Keratinocyte (primary cell): Measurements from ENCODE around the gene NDUFB6. TPM values are rescaled to one million over a fixed set of nuclear protein-coding genes. Genes with fewer than 3 reads are reported as not detected.
"Not testable (repeated sequence)": the region's sequence is repeated elsewhere in the genome, so short reads cannot be mapped to it uniquely, and the experiment has no call there.

ENCODE experiments used
- DNase-seq: peaks from one replicate; pipeline ENCODE4 v3.0.0-alpha.2; 2011; ENCODE audit warnings: low read depth, missing footprints, low spot score
- FAIRE-seq: peaks from 2 replicates; lab custom pipeline; 2011; peaks lifted over from hg19 to GRCh38; lab: Jason Lieb, UNC
- H2AFZ ChIP-seq: 2 replicates; pipeline ENCODE4 v1.6.0; 2012; ENCODE audit warnings: low read length, control low read depth, inconsistent platforms; ENCODE audit not compliant: control insufficient read depth
- H3K27ac ChIP-seq: 2 replicates; pipeline ENCODE4 v1.5.1; 2011; ENCODE audit warnings: low read length; ENCODE audit not compliant: control insufficient read depth, insufficient read depth
- H3K27me3 ChIP-seq: 3 replicates; pipeline ENCODE4 v1.6.0; 2011; ENCODE audit warnings: low read length; ENCODE audit not compliant: control insufficient read depth, insufficient read depth; ENCODE audit errors: extremely low read depth
- H3K36me3 ChIP-seq, 2 experiments: 2 replicates in 1 of 2; 3 replicates in 1 of 2; pipeline ENCODE4 v1.5.1; 2011; ENCODE audit warnings: low read length in 2 of 2, mild to moderate bottlenecking in 1 of 2; ENCODE audit not compliant: control insufficient read depth in 2 of 2, insufficient read depth in 2 of 2; ENCODE audit errors: extremely low read depth in 1 of 2
- H3K4me1 ChIP-seq: 3 replicates; pipeline ENCODE4 v1.5.1; 2011; ENCODE audit warnings: low read length; ENCODE audit not compliant: control insufficient read depth, insufficient read depth; ENCODE audit errors: extremely low read depth
- H3K4me2 ChIP-seq: 3 replicates; pipeline ENCODE4 v1.6.0; 2011; ENCODE audit warnings: low read depth, low read length; ENCODE audit not compliant: control insufficient read depth, insufficient read depth; ENCODE audit errors: extremely low read depth
- H3K4me3 ChIP-seq, 3 experiments: fragments of 200-600 bp in 1 of 3; sonication (generic) in 1 of 3; 2 replicates in 2 of 3; 3 replicates in 1 of 3; pipeline ENCODE4 v1.5.1; 2011 to 2016; ENCODE audit warnings: low read length in 3 of 3, mild to moderate bottlenecking in 3 of 3, control low read depth in 2 of 3, inconsistent platforms in 1 of 3, low read depth in 1 of 3, mixed read lengths in 1 of 3, mixed run types in 1 of 3, moderate library complexity in 1 of 3; ENCODE audit not compliant: control insufficient read depth in 2 of 3, insufficient read depth in 2 of 3; ENCODE audit errors: extremely low read depth in 1 of 3
- H3K79me2 ChIP-seq: 2 replicates; pipeline ENCODE4 v1.6.0; 2012; ENCODE audit warnings: low read length; ENCODE audit not compliant: control insufficient read depth, insufficient read depth
- H3K9ac ChIP-seq: 3 replicates; pipeline ENCODE4 v1.6.0; 2011; ENCODE audit warnings: low read length; ENCODE audit not compliant: control insufficient read depth, insufficient read depth; ENCODE audit errors: extremely low read depth
- H3K9me1 ChIP-seq: 3 replicates; pipeline ENCODE4 v1.6.0; 2011; ENCODE audit warnings: low read length; ENCODE audit not compliant: control insufficient read depth, insufficient read depth; ENCODE audit errors: extremely low read depth
- H3K9me3 ChIP-seq: 2 replicates; pipeline ENCODE4 v1.5.1; 2012; ENCODE audit warnings: low read depth, low read length; ENCODE audit not compliant: control insufficient read depth
- H4K20me1 ChIP-seq: 3 replicates; pipeline ENCODE4 v1.6.0; 2011; ENCODE audit warnings: low read length; ENCODE audit not compliant: control insufficient read depth, insufficient read depth; ENCODE audit errors: extremely low read depth
- EZH2 ChIP-seq: IDR thresholded peaks from one replicate; pipeline ENCODE4 v1.6.1; 2012; ENCODE audit warnings: inconsistent platforms, mild to moderate bottlenecking, low read length, moderate library complexity
- dilution Hi-C: fragments of 300-500 bp; cut with MboI; formaldehyde crosslinking; loops from one replicate; pipeline ENCODE4 v1.7.0; 2020; ENCODE audit warnings: low sequenced_read_pairs; ENCODE audit not compliant: extremely low pct_ligation_motif_present
- polyA plus RNA-seq, 5 experiments: library from polyadenylated mRNA; depleted of rRNA in 3 of 5; stranded (reverse) in 3 of 5; stranded (forward) in 1 of 5; unstranded in 1 of 5; fragments of >200 nt; gene quantifications; 1 replicate in 1 of 5; 2 replicates in 3 of 5; 3 replicates in 1 of 5; pipeline versions ENCODE4 v1.2.1 to v1.2.3, GENCODE V29; 2011 to 2012; ENCODE audit warnings: missing spikeins in 2 of 5, low read depth in 1 of 5, low replicate concordance in 1 of 5
- TF ChIP-seq, protein P1 (sequence below), 3 experiments: IDR thresholded peaks in 1 of 3; conservative IDR thresholded peaks in 1 of 3; optimal IDR thresholded peaks in 1 of 3; 2 replicates in 2 of 3; 3 replicates in 1 of 3; pipeline versions ENCODE3 to v1.5.1; 2011; ENCODE audit warnings: low read length in 3 of 3, mild to moderate bottlenecking in 3 of 3, moderate library complexity in 2 of 3, control low read depth in 1 of 3, inconsistent platforms in 1 of 3; ENCODE audit not compliant: insufficient read depth in 2 of 3; ENCODE audit errors: extremely low read depth in 1 of 3

The NDUFB6 gene
- polyA plus RNA-seq, 1 donor (not counting 4 experiments of a cell fraction or from before 2014, with no cell fraction given): 67.0 TPM

DNA sequence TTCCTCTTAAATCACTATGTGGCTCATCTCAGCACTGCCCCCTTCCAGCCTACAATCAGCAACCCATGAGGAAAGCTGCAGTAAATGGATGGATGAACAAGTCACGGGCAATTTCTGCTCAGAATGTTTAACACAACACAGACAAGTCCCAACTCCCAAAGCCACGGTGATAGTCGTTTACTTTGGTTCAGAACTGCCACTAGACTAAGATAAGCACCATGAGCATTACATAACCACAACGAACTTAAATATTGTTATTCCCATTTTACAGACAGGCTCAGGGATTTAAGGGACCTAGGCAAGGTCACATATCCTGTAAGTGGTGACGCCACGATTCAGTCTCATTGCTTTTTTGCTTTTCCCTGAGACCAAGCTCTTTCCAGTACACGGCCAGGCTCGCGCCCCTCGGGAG, 22.8 kb downstream of the NDUFB6 start:
- no peak overlapping the region for H2AFZ ChIP-seq
- peak overlapping the region; percentile 91 for H3K27ac ChIP-seq
- dilution Hi-C loops: loop anchor here (25.0 kb wide), 1 partner anchor 113 kb away; no protein-coding TSS in a partner anchor
- no peak for TF ChIP-seq EZH2
- TF ChIP-seq, protein P1, sequence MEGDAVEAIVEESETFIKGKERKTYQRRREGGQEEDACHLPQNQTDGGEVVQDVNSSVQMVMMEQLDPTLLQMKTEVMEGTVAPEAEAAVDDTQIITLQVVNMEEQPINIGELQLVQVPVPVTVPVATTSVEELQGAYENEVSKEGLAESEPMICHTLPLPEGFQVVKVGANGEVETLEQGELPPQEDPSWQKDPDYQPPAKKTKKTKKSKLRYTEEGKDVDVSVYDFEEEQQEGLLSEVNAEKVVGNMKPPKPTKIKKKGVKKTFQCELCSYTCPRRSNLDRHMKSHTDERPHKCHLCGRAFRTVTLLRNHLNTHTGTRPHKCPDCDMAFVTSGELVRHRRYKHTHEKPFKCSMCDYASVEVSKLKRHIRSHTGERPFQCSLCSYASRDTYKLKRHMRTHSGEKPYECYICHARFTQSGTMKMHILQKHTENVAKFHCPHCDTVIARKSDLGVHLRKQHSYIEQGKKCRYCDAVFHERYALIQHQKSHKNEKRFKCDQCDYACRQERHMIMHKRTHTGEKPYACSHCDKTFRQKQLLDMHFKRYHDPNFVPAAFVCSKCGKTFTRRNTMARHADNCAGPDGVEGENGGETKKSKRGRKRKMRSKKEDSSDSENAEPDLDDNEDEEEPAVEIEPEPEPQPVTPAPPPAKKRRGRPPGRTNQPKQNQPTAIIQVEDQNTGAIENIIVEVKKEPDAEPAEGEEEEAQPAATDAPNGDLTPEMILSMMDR (optimal IDR thresholded peaks at IDR 0.05 in 1 of 3, IDR thresholded peaks at IDR 0.05 in 1 of 3, conservative IDR thresholded peaks at IDR 0.05 in 1 of 3; ENCODE audit: extremely low read depth in 1 of 3, insufficient read depth in 2 of 3, low read length in 3 of 3): peak in 1 of 3 experiments; percentile 18
- H3K79me2 ChIP-seq: peaks cover 68% of the 10 kb centered on the region
- H3K9me1 ChIP-seq: no peaks in the 10 kb centered on the region
- peaks cover 3% of the 10 kb centered on the region for H4K20me1 ChIP-seq
- H3K27me3 ChIP-seq: no peaks in the 10 kb centered on the region
- peaks cover 0 to 2% of the 10 kb centered on the region in 2 experiments for H3K36me3 ChIP-seq
- H3K9ac ChIP-seq: peak overlapping the region; percentile 91
- peak overlapping the region; percentile 64 to 97 (median 77) for H3K4me3 ChIP-seq
- H3K9me3 ChIP-seq: no peaks in the 10 kb centered on the region
- FAIRE-seq (no peak), DNase-seq (no peak)
- H3K4me2 ChIP-seq: peak overlapping the region; percentile 94
- H3K4me1 ChIP-seq: peaks cover 12% of the 10 kb centered on the region

GRCh38 chr9:32548213-32548612, 24.7 kb downstream of the NDUFB6 start:
- H3K4me3 ChIP-seq, H3K4me2 ChIP-seq, H2AFZ ChIP-seq, DNase-seq, H3K9me3 ChIP-seq, H3K9me1 ChIP-seq, H3K9ac ChIP-seq, H4K20me1 ChIP-seq, H3K27ac ChIP-seq, dilution Hi-C loops, H3K27me3 ChIP-seq, H3K36me3 ChIP-seq, FAIRE-seq, H3K4me1 ChIP-seq: not testable (repeated sequence)
- H3K79me2 ChIP-seq: peaks cover 81% of the 10 kb centered on the region

DNA sequence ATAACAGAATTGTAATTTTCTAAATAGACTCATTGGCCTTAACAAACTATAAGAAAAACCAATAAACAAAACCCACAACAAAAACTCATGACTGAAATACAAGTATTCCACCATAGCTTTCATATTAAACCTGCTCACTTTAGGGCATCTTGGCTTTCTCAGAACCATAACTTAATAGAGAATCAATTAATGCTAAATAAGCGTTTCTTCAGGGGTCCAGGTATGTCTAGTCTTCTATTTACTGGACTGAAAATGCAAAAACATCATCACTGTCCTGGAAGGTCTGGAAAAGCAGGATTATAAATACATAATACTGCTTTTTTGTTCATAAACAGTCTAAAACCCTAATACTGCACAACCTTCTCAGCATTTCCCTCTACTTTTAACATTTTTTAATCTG, 27.1 kb downstream of the NDUFB6 start:
- Histone ChIP-seq H2AFZ (no peak overlapping the region), H3K36me3 (peaks cover 10 to 18% of the 10 kb centered on the region in 2 experiments), H3K9me3 (no peaks in the 10 kb centered on the region), H3K9me1 (no peaks in the 10 kb centered on the region), H4K20me1 (peaks cover 3% of the 10 kb centered on the region), H3K9ac (no peak overlapping the region), H3K4me3 (no peak overlapping the region), H3K4me2 (no peak overlapping the region), H3K4me1 (peaks cover 6% of the 10 kb centered on the region), H3K27me3 (no peaks in the 10 kb centered on the region), H3K79me2 (peaks cover 74% of the 10 kb centered on the region), H3K27ac (no peak overlapping the region)
- dilution Hi-C loops: no loop called here
- DNase-seq (no peak), FAIRE-seq (no peak)
- TF ChIP-seq, protein P1 (optimal IDR thresholded peaks at IDR 0.05 in 1 of 3, IDR thresholded peaks at IDR 0.05 in 1 of 3, conservative IDR thresholded peaks at IDR 0.05 in 1 of 3; ENCODE audit: extremely low read depth in 1 of 3, insufficient read depth in 2 of 3, low read length in 3 of 3): no peak
- no peak for TF ChIP-seq EZH2
